GM13976 (cell line): ENCODE data around the gene TEKTIP1.

ENCODE experiments used
- DNase-seq: peaks from one replicate; pipeline ENCODE4 v3.0.0; 2012; ENCODE audit warnings: low spot score
- in situ Hi-C: fragments of 300-500 bp; cut with MboI; formaldehyde crosslinking; loops from one replicate; pipeline ENCODE4 v1.12.0; 2022; ENCODE audit warnings: low sequenced_read_pairs, mixed read lengths, inconsistent platforms; ENCODE audit not compliant: unreplicated experiment
- TF ChIP-seq, protein P1 (sequence below): IDR thresholded peaks from 2 replicates; pipeline ENCODE4 v1.5.1; 2012; ENCODE audit warnings: borderline replicate concordance, mild to moderate bottlenecking; ENCODE audit not compliant: insufficient read depth; ENCODE audit errors: extremely low read depth, missing control alignments, control extremely low read depth

TEKTIP1 gene

DNA sequence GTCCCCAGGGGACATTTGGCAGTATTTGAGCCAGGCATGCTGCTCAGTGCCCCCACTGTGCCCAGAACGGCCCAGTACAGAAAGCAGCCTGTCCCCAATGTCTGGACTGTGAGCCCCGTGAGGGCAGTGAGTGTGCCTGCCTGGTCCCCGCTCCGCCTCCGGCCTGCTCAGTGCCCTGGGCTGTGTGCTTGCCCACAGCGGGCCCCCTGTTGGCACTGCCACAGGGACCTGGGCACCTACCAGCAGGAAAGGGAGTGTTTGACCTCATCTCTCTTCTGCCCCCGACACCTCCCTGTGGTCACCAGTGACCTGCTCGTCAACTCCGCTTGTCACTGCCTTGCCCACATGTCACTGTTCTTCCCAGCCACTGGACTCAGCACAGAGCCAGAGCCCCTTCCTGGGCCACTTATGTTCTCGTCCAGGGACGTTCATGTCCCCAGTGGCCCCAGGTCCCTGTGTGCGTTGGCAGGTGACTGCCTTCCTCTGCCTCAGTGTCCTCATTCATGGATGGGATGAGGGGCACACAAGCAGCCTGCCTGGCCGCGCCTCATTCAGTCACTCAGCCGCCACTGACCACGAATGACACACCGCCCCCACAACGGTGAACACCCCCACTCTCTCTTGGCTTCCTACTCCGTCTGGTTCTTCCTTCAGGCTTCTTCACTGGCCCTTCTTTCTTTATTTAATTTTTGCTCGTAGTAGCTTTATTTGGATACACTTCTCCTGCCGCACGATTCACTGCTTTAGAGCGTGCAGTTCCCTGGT lies 30.0 kb upstream of the TEKTIP1 start:
- in situ Hi-C loops: no loop called here

DNA sequence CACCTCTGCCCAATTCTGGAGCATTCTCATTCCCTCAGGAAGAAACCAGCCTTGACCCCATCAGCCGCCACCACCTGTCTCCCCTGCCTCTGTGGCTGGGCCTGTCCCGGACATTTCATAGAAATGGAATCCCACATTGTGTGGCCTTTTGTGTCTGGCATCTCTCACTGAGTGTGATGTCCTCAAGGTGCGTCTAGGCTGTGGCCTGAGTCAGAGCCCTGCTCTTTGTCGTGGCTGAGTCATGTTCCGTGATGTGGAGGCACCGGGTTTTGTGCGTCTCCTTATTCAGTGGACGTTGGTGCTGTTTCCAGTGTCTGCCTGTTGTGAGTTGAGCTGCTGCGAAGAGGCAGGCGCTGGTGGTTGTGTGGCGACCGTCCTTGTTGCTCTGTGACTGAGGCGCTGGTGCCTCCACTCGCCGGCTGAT lies 29.4 kb upstream of the TEKTIP1 start:
- DNase-seq: no peak
- in situ Hi-C loops: no loop called here
- TF ChIP-seq, protein P1, sequence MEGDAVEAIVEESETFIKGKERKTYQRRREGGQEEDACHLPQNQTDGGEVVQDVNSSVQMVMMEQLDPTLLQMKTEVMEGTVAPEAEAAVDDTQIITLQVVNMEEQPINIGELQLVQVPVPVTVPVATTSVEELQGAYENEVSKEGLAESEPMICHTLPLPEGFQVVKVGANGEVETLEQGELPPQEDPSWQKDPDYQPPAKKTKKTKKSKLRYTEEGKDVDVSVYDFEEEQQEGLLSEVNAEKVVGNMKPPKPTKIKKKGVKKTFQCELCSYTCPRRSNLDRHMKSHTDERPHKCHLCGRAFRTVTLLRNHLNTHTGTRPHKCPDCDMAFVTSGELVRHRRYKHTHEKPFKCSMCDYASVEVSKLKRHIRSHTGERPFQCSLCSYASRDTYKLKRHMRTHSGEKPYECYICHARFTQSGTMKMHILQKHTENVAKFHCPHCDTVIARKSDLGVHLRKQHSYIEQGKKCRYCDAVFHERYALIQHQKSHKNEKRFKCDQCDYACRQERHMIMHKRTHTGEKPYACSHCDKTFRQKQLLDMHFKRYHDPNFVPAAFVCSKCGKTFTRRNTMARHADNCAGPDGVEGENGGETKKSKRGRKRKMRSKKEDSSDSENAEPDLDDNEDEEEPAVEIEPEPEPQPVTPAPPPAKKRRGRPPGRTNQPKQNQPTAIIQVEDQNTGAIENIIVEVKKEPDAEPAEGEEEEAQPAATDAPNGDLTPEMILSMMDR: no peak

More for the DNA sequence above, 30.0 kb upstream of the TEKTIP1 start:
- TF ChIP-seq, protein P1: no peak
- DNase-seq: no peak

DNA sequence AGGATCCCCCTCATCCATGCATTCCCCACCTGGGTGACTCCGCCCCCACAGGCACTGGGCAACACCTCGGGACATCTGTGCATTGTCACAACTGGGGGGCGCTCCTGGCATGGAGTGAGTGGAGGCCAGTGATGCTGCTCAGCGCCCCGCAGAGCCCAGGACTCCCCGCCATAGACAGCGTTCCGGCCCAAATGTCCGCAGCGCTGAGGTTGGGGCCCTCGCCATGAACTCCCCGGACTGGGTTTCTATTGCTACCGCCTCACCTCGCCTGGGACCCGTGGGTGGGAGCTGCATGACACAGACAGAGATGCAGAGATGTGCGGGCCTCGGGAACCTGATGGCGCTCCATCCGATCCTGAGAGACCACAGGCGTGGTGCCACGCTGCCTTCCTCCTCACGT lies 28.2 kb upstream of the TEKTIP1 start:
- TF ChIP-seq, protein P1: no peak
- no peak for DNase-seq
- in situ Hi-C loops: no loop called here

DNA sequence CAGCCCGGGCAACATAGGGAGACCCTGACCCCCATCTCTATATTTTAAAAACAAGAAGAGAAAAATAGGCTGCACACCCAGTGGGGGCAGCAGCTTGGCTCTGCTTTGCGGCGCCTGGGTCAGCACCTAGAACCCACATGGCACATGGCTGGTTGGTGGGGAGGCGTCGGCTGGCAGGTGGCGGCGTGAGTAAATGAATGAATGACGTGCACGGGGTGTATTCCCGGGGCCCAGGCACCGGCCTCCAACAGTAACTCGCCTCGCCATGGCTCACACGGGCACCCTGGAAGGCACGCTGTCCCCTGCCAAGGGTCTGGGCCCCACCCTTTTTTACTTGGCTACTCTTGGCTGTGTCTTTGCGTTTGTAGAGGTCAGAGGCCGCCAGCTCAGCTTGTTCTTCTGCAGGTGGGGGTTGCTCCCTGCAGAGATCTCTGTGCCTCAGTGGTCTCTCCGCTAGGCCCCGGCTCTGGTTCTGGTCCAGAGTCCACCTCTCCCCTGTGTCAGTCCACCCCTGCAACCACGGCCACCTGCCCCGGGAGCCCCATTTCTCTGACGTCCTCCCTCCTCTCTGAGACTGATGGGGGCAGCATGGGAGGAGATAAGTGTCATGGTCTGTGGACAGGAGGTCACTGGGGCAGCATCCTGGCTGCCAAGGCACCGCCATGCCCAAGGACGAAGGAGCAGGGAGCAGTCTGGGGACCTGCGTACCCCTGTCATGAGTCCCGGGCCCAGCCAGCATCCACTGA lies 27.3 kb upstream of the TEKTIP1 start:
- DNase-seq: no peak
- TF ChIP-seq, protein P1: no peak
- in situ Hi-C loops: no loop called here

DNA sequence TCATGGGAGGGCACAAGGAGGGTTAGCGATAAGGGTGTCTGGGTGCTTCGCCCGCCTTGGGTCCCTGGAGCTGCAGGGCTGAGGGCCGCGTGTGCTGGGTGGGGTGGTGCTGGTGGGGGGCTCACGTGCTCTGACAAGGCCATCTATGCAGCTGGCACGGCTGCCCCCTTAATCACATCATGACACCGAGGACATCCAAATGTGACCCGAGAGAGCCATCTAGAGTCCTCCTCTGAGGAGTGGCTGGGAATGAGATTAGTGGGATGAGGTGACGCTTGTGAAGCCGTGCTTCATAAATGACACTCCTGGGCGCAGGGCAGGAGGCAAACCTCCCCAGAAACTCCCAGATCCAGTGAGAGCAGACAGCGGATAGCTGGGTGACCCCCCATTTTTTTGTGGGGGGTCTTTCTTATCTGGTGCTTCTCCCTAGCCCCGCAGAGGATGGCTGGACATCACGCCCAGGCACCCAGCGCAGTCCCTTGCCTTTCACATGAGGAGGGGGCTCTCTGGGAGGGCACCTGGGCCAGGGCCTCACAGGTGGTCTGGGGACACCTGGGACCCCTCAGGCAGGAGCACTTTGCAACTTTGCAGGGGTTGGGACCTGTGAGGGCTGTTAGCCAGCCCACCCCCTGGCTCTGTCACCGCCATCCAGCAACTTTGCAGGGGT lies 26.3 kb upstream of the TEKTIP1 start:
- TF ChIP-seq, protein P1: no peak
- no peak for DNase-seq
- in situ Hi-C loops: no loop called here
